CD4-positive, alpha-beta T cell treated with Interleukin-12 subunit alpha and Interleukin-12 subunit beta, for 1 hour (primary cell): ENCODE measurements around the gene XXYLT1.

Source experiments
- DNase-seq: peaks from one replicate; pipeline ENCODE4 v3.0.0-alpha.2; 2020

XXYLT1 gene

DNA sequence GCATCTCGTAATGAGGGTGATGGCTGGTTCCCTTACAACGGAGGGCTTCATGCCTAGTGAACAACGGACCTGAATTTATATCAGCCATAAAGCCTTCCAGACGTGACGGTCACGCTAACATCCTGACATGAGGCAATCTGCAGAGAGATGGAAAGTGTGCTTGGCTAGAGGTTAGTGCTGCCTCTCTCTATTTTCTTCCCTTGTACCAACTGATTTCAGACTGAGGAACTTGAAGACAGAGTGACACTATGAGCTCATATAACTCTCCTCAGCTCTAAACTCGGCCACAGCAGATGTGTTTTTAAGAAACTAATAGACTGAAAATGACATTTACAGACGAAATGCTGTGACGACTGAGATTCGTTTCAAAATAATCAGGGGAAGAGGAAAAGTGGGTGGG is 122.4 kb downstream of the XXYLT1 start:
- DNase-seq: no peak

DNA sequence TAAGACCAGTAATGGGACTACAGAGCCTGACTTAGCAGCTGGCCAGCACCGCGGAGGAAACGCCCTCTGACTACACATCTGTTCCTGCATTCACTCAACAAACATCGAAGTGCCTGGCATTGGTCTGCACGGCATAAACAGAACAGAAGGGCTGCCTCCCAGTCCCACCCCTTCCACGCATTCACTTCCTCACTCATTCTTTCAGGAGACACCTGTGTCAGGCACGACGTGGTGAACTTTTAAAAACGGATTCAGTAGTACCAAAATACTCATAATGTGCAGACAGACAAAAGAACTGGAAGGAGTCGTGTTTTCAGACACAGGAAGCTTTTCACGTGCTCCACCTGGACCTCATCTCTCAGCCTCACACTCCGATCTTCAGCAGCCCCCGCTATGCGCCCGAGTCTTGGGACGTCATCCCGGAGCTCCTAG is 123.3 kb downstream of the XXYLT1 start:
- DNase-seq: peak; percentile 38

- DNase-seq: no peak
These were observed 124.8 kb downstream of the XXYLT1 start for GRCh38 chr3:195146131-195146530.

GRCh38 chr3:195145579-195145978 is 125.4 kb downstream of the XXYLT1 start:
- no peak for DNase-seq

- DNase-seq: no peak
These were observed 127.7 kb downstream of the XXYLT1 start for GRCh38 chr3:195143221-195143620.

DNA sequence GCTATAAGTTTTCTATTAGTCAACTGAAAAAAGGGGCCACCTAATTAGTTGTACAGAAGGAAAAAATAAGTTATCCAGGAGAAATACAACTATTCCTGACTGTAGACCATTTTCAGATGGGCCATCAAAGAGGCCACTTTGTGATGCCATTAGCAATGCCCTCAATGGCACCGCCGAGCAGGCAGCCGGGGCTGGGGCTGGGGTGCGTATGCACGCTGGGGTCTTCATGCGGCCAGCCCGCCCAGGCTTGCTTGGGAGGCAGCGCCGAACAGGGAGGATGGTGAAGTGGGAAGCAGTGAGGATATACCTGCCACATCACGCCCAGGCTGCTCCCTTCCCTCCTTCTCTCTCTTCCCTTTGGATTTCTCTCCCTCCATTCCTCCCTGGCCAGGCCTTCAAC is 128.4 kb downstream of the XXYLT1 start:
- DNase-seq: no peak

- DNase-seq: no peak
These were observed 129.9 kb downstream of the XXYLT1 start for GRCh38 chr3:195140816-195141793.

DNA sequence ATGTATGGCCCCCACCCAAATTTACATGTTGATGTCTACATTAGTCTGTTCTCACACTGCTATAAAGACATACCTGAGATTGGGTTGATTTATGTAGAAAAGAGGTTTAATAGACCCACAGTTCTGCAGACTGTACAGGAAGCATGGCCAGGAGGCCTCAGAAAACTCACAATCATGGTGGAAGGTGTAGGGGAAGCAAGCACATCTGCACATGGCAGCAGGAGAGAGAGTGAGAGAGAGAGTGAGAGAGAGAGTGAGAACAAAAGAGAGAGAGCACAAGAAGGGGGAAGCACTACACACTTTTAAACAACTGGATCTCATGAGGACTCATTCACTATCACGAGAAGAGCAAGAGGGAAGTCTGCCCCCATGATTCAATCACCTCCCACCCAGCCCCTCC is 130.5 kb downstream of the XXYLT1 start:
- DNase-seq: no peak

GRCh38 chr3:195139876-195140240 is 131.1 kb downstream of the XXYLT1 start:
- no peak for DNase-seq

DNA sequence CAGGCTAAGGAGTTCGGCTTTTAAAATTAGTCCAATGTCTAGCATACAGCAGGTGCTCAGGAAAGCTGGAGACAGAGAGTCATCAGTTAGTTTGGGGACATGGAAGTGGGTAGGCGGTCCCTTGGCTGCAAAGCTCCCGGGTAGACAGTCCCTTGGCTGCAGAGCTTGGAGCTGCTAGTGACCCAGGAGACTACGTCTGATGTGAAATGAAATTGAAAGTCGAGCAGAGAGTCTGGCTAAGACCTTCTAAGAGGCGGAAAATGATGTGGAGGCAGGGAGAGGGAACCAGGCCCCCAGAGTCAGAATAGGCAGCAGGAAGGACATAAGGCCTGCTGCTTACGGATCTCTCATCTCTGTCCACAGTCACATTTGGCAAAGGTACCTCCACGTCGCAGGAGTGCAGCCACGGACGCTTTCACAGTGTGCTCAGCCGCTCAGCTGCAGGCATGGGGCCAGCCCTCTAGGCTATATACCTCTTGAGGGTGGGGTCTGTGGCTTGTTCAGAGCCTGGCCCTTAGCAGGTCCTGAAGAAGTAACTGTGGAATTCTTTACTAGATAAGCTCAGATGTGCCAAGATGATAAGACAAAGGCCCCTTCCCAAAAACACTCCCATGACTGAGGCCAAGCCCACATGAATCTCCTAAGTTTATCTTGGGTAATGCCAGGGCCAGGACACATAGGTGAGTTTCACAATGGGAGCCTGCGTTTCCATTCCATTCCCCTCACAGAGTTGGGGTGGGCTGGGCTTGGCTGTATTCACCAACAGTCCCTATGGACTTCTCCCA is 131.7 kb downstream of the XXYLT1 start:
- no peak for DNase-seq

- DNase-seq: no peak
These were observed 133.0 kb downstream of the XXYLT1 start for GRCh38 chr3:195137638-195138588.

DNA sequence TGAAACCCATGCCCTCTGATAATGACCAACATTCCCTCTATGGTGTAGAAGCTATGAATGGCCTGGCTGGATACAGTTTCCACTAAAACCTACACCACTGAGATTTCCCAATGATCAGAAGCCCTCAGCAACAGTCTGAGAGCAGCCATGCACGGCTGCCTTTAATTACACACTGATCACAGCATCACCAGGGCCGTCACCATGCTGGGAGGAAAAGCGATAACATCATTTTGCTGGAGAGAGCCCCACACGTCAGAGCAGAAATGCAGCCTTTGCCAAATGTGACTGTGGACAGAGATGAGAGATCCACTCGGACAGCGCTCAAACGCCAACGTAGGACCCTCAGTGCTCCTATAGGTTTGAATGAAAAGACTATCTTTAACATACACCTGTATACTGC is 135.0 kb downstream of the XXYLT1 start:
- no peak for DNase-seq

- DNase-seq: no peak
These were observed 136.5 kb downstream of the XXYLT1 start for GRCh38 chr3:195134431-195134830.

DNA sequence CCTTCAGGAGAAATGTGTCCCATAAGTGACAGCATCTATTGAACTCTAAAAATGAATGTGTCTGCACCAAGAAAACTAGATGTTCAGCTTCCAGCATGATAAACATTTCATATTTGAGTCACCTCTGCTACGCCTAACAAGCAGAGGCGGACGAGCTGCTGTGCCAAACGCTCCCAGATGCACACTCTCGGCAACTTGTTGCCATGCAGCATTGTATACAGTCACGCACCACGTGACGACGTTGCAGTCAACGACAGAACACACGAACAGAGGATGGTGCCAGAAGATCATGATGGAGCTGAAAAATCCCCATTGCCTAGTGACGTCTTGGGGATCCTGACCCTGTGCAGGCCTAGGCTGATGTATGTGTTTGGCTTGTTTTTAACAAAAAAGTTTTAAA is 137.5 kb downstream of the XXYLT1 start:
- DNase-seq: peak; percentile 66

GRCh38 chr3:195133013-195133412 is 137.9 kb downstream of the XXYLT1 start:
- DNase-seq: no peak

DNA sequence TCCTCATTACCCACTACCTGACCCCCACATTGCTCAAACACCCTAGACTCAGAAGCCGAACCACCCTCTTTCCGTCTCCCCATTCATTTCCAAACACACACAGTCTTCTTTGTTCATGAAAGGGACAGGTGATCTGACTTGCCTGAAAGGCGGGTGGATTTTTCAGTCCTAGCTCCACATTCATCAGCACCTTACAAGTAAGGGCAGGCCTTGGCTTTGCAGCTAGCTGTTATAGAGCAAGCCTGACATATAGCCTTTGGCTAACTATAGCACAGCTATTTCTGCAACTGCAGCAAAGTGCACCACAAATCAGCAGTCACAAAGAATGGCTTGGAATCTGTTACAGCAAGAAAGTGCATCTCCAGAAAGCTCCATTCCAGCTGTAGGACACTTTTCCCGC is 139.8 kb downstream of the XXYLT1 start:
- DNase-seq: no peak

- peak; percentile 42 for DNase-seq
These were observed 141.1 kb downstream of the XXYLT1 start for GRCh38 chr3:195129644-195130492.

DNA sequence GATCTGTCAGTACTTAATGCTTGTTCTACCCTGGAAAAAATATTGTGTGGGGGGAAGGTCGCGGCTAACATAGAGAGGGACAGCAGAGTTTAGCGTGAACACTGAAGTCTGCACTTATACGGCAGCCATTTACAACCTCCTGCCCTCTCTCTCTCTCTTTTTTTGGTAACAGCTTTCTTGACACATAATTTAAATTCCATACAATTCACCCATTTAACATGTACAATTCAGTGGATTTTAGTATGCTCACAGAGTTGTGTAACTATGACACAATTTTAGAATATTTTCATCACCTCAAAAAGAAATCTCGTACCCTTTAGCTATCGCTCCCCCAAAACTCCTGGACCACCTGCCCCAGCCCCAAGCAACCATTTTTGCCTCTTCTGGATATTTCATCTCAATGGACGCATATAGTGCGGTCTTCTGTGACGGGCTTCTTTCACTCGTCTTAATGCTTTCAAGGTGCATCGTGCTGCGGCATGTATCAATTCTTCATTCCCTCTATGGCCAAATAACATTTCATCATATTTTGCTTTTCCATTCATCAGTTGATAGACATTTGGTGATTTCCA is 141.8 kb downstream of the XXYLT1 start:
- DNase-seq: no peak

GRCh38 chr3:195128255-195129071 is 142.5 kb downstream of the XXYLT1 start:
- DNase-seq: no peak

GRCh38 chr3:195126056-195126605 is 144.8 kb downstream of the XXYLT1 start:
- DNase-seq: no peak
